ENCODE results near the gene SEMA3B.
"Not testable (repeated sequence)": the region's sequence is repeated elsewhere in the genome, so short reads cannot be mapped to it uniquely, and the experiment has no call there.

The SEMA3B gene

DNA sequence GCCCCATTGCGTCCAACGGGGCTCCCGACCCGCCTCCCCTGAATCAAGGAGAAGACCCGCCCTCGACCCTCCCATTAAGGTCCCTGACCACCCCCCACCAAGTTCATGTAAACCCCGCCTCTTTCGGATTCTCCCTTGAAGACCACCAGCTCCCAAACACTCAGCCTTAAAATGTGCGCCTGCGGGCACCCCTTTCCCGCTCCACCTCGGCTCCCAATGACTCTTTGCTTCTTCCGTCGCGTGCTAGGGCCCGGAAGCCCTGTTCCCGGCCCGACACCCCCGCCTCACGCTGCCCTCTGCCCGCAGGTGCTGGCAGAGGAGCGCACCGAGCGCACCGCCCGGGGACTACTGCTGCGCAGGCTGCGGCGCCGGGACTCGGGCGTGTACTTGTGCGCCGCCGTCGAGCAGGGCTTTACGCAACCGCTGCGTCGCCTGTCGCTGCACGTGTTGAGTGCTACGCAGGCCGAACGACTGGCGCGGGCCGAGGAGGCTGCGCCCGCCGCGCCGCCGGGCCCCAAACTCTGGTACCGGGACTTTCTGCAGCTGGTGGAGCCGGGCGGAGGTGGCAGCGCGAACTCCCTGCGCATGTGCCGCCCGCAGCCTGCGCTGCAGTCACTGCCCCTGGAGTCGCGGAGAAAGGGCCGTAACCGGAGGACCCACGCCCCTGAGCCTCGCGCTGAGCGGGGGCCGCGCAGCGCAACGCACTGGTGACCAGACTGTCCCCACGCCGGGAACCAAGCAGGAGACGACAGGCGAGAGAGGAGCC is 7.2 kb downstream of the SEMA3B start:
- Mint-ChIP-seq H3K27ac (peak overlapping the region; percentile 36), H3K4me1 (ENCODE audit: low read depth) (peaks cover 30% of the 10 kb centered on the region), H3K4me3 (peak overlapping the region; percentile 20), H3K9me3 (no peaks in the 10 kb centered on the region), H3K27me3 (peaks cover 70% of the 10 kb centered on the region), H3K36me3 (ENCODE audit: low read depth) (no peaks in the 10 kb centered on the region)
- intact Hi-C loops (cut with micrococcal nuclease) = no loop called here

DNA sequence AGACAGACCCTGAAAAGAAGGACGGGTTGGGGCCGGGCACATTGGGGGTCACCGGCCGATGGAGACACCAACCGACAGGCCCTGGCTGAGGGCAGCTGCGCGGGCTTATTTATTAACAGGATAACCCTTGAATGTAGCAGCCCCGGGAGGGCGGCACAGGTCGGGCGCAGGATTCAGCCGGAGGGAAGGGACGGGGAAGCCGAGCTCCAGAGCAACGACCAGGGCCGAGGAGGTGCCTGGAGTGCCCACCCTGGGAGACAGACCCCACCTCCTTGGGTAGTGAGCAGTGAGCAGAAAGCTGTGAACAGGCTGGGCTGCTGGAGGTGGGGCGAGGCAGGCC is 7.8 kb downstream of the SEMA3B start:
- Mint-ChIP-seq H3K27me3 (peaks cover 67% of the 10 kb centered on the region), H3K4me1 (ENCODE audit: low read depth) (peaks cover 30% of the 10 kb centered on the region), H3K9me3 (no peaks in the 10 kb centered on the region), H3K36me3 (ENCODE audit: low read depth) (no peaks in the 10 kb centered on the region), H3K4me3 (no peak overlapping the region), H3K27ac (no peak overlapping the region)
- intact Hi-C loops (cut with micrococcal nuclease) = no loop called here

DNA sequence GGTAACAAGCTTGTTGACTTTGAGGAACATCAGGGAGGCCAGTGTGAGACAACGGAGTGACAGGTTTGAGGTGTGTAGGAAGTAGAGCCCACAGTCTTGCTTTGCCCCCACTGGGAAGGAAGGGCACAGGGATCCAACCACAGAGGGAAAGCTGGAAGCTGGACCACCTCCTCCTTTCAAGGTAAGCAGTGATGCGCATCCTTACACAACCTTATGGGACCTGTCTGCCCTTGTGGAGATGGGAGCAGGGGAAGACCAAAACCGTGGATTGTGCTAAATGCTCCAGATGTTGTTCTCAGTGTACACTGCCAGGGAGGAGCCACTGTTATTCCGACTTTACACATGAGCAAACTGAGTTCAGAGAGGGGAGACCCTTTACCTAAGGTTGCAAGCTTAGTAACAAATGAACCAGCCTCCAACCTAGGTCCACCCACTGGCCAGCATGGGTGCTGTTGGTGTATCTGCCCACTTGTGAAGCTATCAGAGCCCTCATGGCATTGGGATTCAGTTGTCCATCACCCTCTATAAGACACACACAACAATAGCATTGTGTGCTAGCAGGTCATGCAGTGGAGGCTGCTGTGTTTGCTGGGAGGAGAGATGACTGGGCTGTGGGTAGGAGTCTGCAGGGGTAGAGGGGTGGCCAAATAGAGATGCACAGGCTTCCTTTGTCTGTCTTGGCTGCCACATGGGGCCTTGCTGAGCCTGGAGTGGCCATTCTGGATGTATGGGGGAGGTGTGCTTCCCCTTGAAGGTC is 9.4 kb downstream of the SEMA3B start:
- intact Hi-C loops (cut with micrococcal nuclease) = no loop called here
- Mint-ChIP-seq H3K27me3 (peaks cover 61% of the 10 kb centered on the region), H3K4me3 (no peak overlapping the region), H3K9me3 (no peaks in the 10 kb centered on the region), H3K4me1 (ENCODE audit: low read depth) (peaks cover 24% of the 10 kb centered on the region), H3K36me3 (ENCODE audit: low read depth) (no peaks in the 10 kb centered on the region), H3K27ac (no peak overlapping the region)

- intact Hi-C loops (cut with micrococcal nuclease) = no loop called here
- Mint-ChIP-seq H3K27ac (no peak within 1 kb of the TSS), H3K4me1 (ENCODE audit: low read depth) (peaks cover 21% of the 10 kb centered on the region)
Measured at GRCh38 chr3:50278880-50279224, 9.9 kb downstream of the SEMA3B start, which contains the start of gene LSMEM2. Gene LSMEM2 (plus strand): TSS chr3:50279087. CDS start chr3:50279114, 27 bp downstream.

DNA sequence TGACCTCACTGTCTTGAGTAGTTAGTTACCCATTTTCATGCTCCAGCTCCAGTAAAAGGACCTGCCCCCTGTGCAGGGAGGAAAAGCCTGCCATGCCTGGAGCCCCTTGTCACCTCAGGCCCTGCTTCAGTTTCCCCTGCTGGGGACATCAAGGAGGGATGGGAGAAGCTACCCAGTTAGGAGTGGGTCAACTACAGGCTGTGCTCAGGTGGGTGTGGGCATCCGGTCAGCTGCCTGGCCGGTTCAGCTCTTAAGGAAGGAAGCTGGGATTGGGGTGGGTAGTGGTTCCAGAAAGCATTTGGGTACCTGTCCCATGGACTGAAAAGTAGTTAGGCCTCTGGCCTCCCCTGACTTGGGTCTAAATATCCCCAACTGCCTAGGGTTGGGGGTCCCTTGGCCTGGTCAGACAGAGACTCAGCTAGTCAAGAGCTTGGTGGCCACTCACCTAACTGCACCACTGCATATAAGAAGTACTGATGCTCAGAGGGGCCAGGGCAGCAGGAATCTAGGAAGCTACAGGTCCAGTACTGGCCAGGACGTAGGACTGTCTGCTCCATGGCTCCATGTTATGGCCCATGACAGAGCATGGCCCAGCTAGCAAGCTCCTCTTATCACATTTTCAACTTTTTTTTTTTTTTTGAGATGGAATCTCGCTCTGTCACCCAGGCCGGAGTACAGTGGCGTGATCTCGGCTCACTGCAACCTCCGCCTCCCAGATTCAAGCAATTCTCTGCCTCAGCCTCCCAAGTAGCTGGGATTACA is 10.5 kb downstream of the SEMA3B start:
- intact Hi-C loops (cut with micrococcal nuclease) = no loop called here
- Mint-ChIP-seq H3K27me3 (peaks cover 52% of the 10 kb centered on the region), H3K9me3 (no peaks in the 10 kb centered on the region), H3K36me3 (ENCODE audit: low read depth) (no peaks in the 10 kb centered on the region), H3K4me1 (ENCODE audit: low read depth) (peaks cover 15% of the 10 kb centered on the region), H3K27ac (no peak overlapping the region), H3K4me3 (no peak overlapping the region)

More at GRCh38 chr3:50278880-50279224, 9.9 kb downstream of the SEMA3B start, which contains the start of gene LSMEM2:
- no peak within 1 kb of the TSS for H3K4me3 Mint-ChIP-seq
- H3K36me3 Mint-ChIP-seq (ENCODE audit: low read depth) = no peaks in the 10 kb centered on the region
- H3K27me3 Mint-ChIP-seq = peaks cover 57% of the 10 kb centered on the region
- no peaks in the 10 kb centered on the region for H3K9me3 Mint-ChIP-seq

DNA sequence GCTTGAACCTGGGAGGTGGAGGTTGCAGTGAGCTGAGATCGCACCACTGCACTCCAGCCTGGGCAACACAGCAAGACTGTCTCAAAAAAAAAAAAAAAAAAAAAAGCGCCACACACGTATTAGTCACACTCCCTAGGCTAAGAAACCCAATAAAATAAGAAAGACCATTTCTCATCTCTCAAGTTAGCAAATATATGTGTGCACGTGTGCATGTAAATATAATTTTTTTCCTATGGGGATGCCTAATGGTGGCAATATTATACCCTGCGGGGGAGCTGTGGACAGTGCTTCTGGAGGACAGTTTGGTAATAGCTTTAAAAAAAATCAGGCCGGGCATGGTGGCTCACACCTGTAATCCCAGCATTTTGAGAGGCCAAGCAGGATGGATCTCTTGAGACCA is 15.2 kb downstream of the SEMA3B start:
- H3K4me3 Mint-ChIP-seq; H3K4me1 Mint-ChIP-seq (ENCODE audit: low read depth); H3K9me3 Mint-ChIP-seq; H3K27me3 Mint-ChIP-seq; H3K27ac Mint-ChIP-seq; intact Hi-C loops (cut with micrococcal nuclease): not testable (repeated sequence)
- peaks cover 29% of the 10 kb centered on the region for H3K36me3 Mint-ChIP-seq (ENCODE audit: low read depth)

DNA sequence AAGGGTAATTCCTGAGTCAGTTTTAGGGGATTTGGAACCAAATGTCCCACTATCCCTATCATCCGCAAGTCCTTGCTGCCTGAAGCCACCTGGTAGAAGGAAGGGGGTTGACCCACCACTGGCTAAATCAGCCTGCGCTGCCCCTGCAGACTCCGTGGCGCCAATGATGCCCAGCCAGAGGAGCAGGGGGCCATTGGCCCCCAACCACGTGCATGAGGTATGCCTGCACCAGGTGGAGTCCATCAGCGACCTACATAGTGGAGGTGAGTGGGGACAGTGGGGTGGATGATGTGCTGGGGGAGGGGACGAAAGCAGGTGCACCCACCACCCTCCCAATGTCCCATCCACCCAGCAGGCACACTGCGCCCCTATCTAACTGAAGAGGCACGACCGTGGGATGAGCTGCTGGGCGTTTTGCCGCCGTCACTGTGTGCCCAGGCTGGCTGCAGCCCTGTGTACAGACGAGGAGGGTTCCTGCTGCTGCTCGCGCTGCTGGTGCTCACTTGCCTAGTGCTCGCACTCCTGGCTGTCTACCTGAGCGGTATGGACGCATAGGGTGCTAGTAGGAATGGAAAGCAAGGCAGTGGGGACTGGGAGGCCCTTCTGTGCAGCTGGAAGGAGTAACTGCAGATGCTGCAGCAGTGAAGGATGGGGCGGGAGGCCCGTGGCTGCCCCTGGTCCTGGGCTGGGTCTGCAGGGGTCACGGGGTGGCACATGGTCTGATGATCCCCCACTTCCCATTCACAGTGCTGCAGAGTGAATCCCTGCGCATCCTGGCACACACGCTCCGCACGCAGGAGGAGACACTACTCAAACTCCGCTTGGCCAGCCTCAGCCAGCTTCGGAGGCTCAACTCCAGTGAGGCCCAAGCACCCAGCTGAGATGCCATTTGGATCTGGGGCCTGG is 17.6 kb downstream of the SEMA3B start:
- no peak overlapping the region for H3K4me3 Mint-ChIP-seq
- peaks cover 1% of the 10 kb centered on the region for H3K27me3 Mint-ChIP-seq
- H3K4me1 Mint-ChIP-seq (ENCODE audit: low read depth) = peaks cover 12% of the 10 kb centered on the region
- intact Hi-C loops (cut with micrococcal nuclease) = no loop called here
- peaks cover 45% of the 10 kb centered on the region for H3K36me3 Mint-ChIP-seq (ENCODE audit: low read depth)
- H3K27ac Mint-ChIP-seq = no peak overlapping the region
- no peaks in the 10 kb centered on the region for H3K9me3 Mint-ChIP-seq

DNA sequence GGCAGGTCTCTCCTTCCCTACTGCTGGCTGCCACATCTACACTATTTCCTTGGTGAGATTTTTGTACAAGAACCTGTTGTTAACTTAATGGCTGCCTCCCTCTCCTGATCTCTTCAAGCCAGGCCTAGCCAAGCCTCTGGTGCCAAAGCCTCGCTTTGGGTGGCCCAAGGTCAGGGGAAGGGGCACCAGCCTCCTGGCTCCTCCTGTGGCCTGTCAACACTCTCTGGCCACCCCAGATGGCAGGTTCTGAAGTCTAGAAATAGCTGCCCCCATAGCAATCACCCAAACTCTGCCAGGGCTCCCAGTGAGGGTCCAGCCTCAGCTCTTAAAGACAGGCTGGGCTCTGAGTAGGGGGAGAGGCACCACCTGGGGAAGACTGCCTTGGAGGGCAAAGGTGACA is 18.3 kb downstream of the SEMA3B start:
- Mint-ChIP-seq H3K36me3 (ENCODE audit: low read depth) (peaks cover 45% of the 10 kb centered on the region), H3K9me3 (no peaks in the 10 kb centered on the region), H3K4me3 (no peak overlapping the region), H3K27ac (no peak overlapping the region), H3K27me3 (no peaks in the 10 kb centered on the region), H3K4me1 (ENCODE audit: low read depth) (peaks cover 13% of the 10 kb centered on the region)
- intact Hi-C loops (cut with micrococcal nuclease) = no loop called here

GRCh38 chr3:50288387-50289007 is 19.6 kb downstream of the SEMA3B start:
- H3K4me1 Mint-ChIP-seq (ENCODE audit: low read depth) = peaks cover 23% of the 10 kb centered on the region
- intact Hi-C loops (cut with micrococcal nuclease) = no loop called here
- H3K9me3 Mint-ChIP-seq = no peaks in the 10 kb centered on the region
- no peak overlapping the region for H3K4me3 Mint-ChIP-seq
- H3K27ac Mint-ChIP-seq = no peak overlapping the region
- no peaks in the 10 kb centered on the region for H3K27me3 Mint-ChIP-seq
- peaks cover 45% of the 10 kb centered on the region for H3K36me3 Mint-ChIP-seq (ENCODE audit: low read depth)

GRCh38 chr3:50289130-50289529 is 20.2 kb downstream of the SEMA3B start:
- H3K9me3 Mint-ChIP-seq = no peaks in the 10 kb centered on the region
- no peak overlapping the region for H3K27ac Mint-ChIP-seq
- intact Hi-C loops (cut with micrococcal nuclease) = no loop called here
- H3K4me1 Mint-ChIP-seq (ENCODE audit: low read depth) = peaks cover 23% of the 10 kb centered on the region
- peaks cover 45% of the 10 kb centered on the region for H3K36me3 Mint-ChIP-seq (ENCODE audit: low read depth)
- no peak overlapping the region for H3K4me3 Mint-ChIP-seq
- no peaks in the 10 kb centered on the region for H3K27me3 Mint-ChIP-seq

GRCh38 chr3:50290161-50290641 is 21.3 kb downstream of the SEMA3B start:
- Mint-ChIP-seq H3K27me3 (no peaks in the 10 kb centered on the region), H3K4me1 (ENCODE audit: low read depth) (peaks cover 23% of the 10 kb centered on the region), H3K9me3 (no peaks in the 10 kb centered on the region), H3K4me3 (no peak overlapping the region), H3K27ac (no peak overlapping the region), H3K36me3 (ENCODE audit: low read depth) (peaks cover 45% of the 10 kb centered on the region)
- intact Hi-C loops (cut with micrococcal nuclease) = no loop called here

DNA sequence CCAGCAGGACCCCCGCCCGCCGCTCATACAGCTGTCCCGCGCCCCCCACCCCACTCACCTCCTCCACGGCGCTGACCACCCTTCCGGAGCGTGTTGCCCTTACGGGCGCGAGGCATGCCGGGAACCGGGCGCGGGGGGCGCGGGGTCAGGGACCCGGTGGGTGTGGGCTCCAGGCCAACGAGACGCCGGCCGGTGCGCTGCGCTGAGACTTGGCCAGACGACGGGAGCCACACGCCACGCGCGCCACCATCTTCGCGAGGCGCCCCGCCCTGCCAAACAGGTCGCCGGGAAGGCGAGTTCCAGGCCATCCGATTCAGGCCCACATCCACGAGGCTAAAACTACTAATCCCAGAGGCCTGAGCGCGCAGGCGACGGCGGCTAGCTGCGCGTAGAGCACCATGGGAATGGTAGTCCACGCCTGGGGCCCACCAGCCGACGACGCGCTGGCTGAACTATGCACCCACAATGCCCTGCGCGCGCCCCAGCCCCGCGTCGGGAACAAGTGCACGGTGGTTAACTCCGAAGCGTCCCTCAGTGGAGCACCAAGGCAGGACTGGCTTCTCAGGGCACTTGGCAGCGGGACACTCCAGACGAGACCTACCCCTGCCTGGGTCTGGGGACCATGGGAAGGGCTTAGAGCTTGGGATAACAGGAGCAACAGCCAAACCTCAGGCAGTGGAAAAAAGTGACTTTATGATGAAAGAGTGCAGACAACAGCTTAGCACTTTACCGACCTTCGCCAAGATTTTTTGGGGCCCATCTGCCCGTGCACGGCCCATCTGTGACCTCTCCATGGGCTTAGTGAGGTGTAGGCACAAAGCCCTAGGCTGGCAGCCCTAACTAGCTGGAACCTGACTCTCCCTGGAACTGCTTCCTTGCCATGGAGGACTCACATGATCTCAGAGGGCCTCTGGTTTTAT is 23.5 kb downstream of the SEMA3B start, which contains the start of gene IFRD2:
TSS of gene IFRD2 (minus strand) at position 271 of the 920 bp plus-strand sequence. CDS start at position 116, 155 bp downstream.
- Mint-ChIP-seq H3K27me3 (no peaks in the 10 kb centered on the region), H3K27ac (peak within 1 kb of the TSS; percentile 80), H3K4me3 (peak within 1 kb of the TSS; percentile 76), H3K9me3 (no peaks in the 10 kb centered on the region), H3K4me1 (ENCODE audit: low read depth) (peaks cover 18% of the 10 kb centered on the region), H3K36me3 (ENCODE audit: low read depth) (peaks cover 44% of the 10 kb centered on the region)
- intact Hi-C loops (cut with micrococcal nuclease) = loop anchor here (1.0 kb wide), 1 partner anchor 45 kb away; no protein-coding TSS in a partner anchor
